ENCODE data around the gene LDLRAD2. TPM values are rescaled to one million over a fixed set of nuclear protein-coding genes. Genes with fewer than 3 reads are reported as not detected.

The LDLRAD2 gene
- total RNA-seq, 1 donor from 2014 or later = 0.20 TPM

GRCh38 chr1:21870611-21871010 is 58.5 kb downstream of the LDLRAD2 start:
- ATAC-seq = no peak
- peak; percentile 27 for DNase-seq
- intact Hi-C loops (cut with micrococcal nuclease) = no loop called here

- DNase-seq (peak; percentile 33), ATAC-seq (no peak)
- intact Hi-C loops (cut with micrococcal nuclease) = no loop called here
These were observed 59.9 kb downstream of the LDLRAD2 start for GRCh38 chr1:21871943-21872342.

- ATAC-seq = no peak
- DNase-seq = no peak
- intact Hi-C loops (cut with micrococcal nuclease) = no loop called here
These were observed 60.5 kb downstream of the LDLRAD2 start for GRCh38 chr1:21872445-21873079.

GRCh38 chr1:21873174-21873573 is 61.1 kb downstream of the LDLRAD2 start:
- intact Hi-C loops (cut with micrococcal nuclease) = no loop called here
- DNase-seq (no peak), ATAC-seq (no peak)

GRCh38 chr1:21873761-21874160 is 61.7 kb downstream of the LDLRAD2 start:
- intact Hi-C loops (cut with micrococcal nuclease) = no loop called here
- no peak for DNase-seq

GRCh38 chr1:21874328-21874727 is 62.3 kb downstream of the LDLRAD2 start:
- intact Hi-C loops (cut with micrococcal nuclease) = no loop called here
- DNase-seq = no peak
- no peak for ATAC-seq

More at GRCh38 chr1:21873761-21874160, 61.7 kb downstream of the LDLRAD2 start:
- no peak for ATAC-seq

Other genes starting within 250 kb of the LDLRAD2 start
- gene RAP1GAP, start 142.9 kb upstream of the LDLRAD2 start, total RNA-seq = 3.4 TPM
- gene USP48, start 29.1 kb upstream of the LDLRAD2 start, total RNA-seq = 40.3 TPM
- gene HSPG2, start 125.0 kb downstream of the LDLRAD2 start, total RNA-seq = 269 TPM
- gene CELA3B, start 164.8 kb downstream of the LDLRAD2 start, total RNA-seq = not detected
- gene CELA3A, start 189.4 kb downstream of the LDLRAD2 start, total RNA-seq = not detected
- 130 TPM for gene CDC42, start 240.4 kb downstream of the LDLRAD2 start, total RNA-seq

All from left ventricle myocardium superior (tissue), 1 donor.